ENCODE data around the gene DAD1.

DNA sequence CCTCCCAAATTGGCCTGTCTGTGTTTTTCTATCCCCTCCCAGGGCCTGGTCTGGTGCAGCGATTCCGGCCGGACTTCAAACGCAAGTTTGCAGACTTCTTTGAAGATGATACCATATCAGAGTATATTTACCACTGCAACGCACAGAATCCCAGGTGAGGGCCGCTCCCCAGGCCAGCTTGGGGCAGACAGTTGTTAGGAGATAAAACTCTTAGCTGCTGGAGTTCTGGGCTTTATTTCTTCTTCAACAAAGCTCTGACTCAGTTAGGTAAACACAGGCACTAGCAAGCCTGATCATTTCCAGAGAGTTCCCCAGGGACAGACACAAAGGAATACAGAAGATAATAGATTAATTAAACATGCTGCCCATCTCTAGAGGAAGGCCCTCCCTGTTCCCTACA is 17.4 kb upstream of the DAD1 start:
- TF ChIP-seq, protein P1, sequence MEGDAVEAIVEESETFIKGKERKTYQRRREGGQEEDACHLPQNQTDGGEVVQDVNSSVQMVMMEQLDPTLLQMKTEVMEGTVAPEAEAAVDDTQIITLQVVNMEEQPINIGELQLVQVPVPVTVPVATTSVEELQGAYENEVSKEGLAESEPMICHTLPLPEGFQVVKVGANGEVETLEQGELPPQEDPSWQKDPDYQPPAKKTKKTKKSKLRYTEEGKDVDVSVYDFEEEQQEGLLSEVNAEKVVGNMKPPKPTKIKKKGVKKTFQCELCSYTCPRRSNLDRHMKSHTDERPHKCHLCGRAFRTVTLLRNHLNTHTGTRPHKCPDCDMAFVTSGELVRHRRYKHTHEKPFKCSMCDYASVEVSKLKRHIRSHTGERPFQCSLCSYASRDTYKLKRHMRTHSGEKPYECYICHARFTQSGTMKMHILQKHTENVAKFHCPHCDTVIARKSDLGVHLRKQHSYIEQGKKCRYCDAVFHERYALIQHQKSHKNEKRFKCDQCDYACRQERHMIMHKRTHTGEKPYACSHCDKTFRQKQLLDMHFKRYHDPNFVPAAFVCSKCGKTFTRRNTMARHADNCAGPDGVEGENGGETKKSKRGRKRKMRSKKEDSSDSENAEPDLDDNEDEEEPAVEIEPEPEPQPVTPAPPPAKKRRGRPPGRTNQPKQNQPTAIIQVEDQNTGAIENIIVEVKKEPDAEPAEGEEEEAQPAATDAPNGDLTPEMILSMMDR (IDR thresholded peaks at IDR 0.05; ENCODE audit: poor library complexity) = no peak
- TF ChIP-seq EZH2phosphoT487 (IDR thresholded peaks at IDR 0.05; ENCODE audit: low read depth, severe bottlenecking, unreplicated experiment) (no peak), EZH2 (IDR thresholded peaks at IDR 0.05; ENCODE audit: borderline replicate concordance) (no peak)
